Measurements from ENCODE around the gene RRP1.

DNA sequence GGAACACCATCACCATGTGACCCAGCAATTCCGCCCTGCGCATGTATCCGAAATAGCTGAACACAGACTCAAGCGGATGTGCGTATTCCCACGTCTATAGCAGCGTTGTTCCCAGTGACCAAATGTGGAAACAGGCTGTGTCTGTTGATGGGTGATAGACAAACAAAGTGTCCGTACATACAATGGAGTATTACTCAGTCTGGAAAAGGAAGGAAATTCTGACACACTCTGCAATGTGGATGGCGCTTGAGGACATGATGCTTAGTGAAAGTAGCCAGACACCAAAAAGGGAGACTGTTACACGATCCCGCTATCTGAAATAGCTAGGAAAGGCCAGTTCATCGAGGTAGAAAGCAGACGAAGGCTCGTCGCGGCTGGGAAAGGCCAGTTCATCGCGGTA lies 44.7 kb upstream of the RRP1 start:
- TF ChIP-seq YY1 (IDR thresholded peaks at IDR 0.05; ENCODE audit: insufficient read depth, insufficient read length), result no peak
- TF ChIP-seq ZNF274 (IDR thresholded peaks at IDR 0.05; ENCODE audit: low read depth, low read length), result no peak
